GM06990 (cell line): Measurements from ENCODE around the gene TMPRSS12.

ENCODE experiments used
- DNase-seq: peaks from one replicate; pipeline ENCODE4 v3.0.0-alpha.2; 2011; ENCODE audit not compliant: insufficient read length; ENCODE audit errors: extremely low read depth
- H3K27me3 ChIP-seq: replicated peaks from 2 replicates; pipeline ENCODE4 v1.6.0; 2011; ENCODE audit warnings: low read length; ENCODE audit not compliant: control insufficient read depth, insufficient read depth
- H3K36me3 ChIP-seq: 2 replicates; pipeline ENCODE4 v1.5.1; 2011; ENCODE audit warnings: low read length; ENCODE audit not compliant: control insufficient read depth, insufficient read depth
- H3K4me3 ChIP-seq: replicated peaks from 2 replicates; pipeline ENCODE4 v1.5.1; 2011; ENCODE audit warnings: low read depth, mild to moderate bottlenecking, control low read depth, low read length
- TF ChIP-seq, protein P1 (sequence below): IDR thresholded peaks from 2 replicates; pipeline ENCODE4 v1.5.1; 2011; ENCODE audit warnings: low read length, control low read depth, mild to moderate bottlenecking, inconsistent platforms; ENCODE audit not compliant: insufficient read depth, poor library complexity, severe bottlenecking

TMPRSS12 gene

GRCh38 chr12:50913224-50913623 is 70.5 kb downstream of the TMPRSS12 start:
- H3K36me3 ChIP-seq, result no peaks in the 10 kb centered on the region
- no peak overlapping the region for H3K4me3 ChIP-seq
- TF ChIP-seq, protein P1, sequence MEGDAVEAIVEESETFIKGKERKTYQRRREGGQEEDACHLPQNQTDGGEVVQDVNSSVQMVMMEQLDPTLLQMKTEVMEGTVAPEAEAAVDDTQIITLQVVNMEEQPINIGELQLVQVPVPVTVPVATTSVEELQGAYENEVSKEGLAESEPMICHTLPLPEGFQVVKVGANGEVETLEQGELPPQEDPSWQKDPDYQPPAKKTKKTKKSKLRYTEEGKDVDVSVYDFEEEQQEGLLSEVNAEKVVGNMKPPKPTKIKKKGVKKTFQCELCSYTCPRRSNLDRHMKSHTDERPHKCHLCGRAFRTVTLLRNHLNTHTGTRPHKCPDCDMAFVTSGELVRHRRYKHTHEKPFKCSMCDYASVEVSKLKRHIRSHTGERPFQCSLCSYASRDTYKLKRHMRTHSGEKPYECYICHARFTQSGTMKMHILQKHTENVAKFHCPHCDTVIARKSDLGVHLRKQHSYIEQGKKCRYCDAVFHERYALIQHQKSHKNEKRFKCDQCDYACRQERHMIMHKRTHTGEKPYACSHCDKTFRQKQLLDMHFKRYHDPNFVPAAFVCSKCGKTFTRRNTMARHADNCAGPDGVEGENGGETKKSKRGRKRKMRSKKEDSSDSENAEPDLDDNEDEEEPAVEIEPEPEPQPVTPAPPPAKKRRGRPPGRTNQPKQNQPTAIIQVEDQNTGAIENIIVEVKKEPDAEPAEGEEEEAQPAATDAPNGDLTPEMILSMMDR, result no peak
- no peaks in the 10 kb centered on the region; the same call in 1 of the 2 replicates for H3K27me3 ChIP-seq
- no peak for DNase-seq

GRCh38 chr12:50914872-50915484 is 72.3 kb downstream of the TMPRSS12 start:
- TF ChIP-seq, protein P1, result no peak
- H3K36me3 ChIP-seq, result no peaks in the 10 kb centered on the region
- H3K4me3 ChIP-seq, result no peak overlapping the region
- no peaks in the 10 kb centered on the region; the same call in 1 of the 2 replicates for H3K27me3 ChIP-seq
- no peak for DNase-seq

GRCh38 chr12:50916292-50916691 is 73.6 kb downstream of the TMPRSS12 start:
- no peaks in the 10 kb centered on the region; the same call in 1 of the 2 replicates for H3K27me3 ChIP-seq
- no peak overlapping the region for H3K4me3 ChIP-seq
- no peak for DNase-seq
- TF ChIP-seq, protein P1, result no peak
- no peaks in the 10 kb centered on the region for H3K36me3 ChIP-seq

DNA sequence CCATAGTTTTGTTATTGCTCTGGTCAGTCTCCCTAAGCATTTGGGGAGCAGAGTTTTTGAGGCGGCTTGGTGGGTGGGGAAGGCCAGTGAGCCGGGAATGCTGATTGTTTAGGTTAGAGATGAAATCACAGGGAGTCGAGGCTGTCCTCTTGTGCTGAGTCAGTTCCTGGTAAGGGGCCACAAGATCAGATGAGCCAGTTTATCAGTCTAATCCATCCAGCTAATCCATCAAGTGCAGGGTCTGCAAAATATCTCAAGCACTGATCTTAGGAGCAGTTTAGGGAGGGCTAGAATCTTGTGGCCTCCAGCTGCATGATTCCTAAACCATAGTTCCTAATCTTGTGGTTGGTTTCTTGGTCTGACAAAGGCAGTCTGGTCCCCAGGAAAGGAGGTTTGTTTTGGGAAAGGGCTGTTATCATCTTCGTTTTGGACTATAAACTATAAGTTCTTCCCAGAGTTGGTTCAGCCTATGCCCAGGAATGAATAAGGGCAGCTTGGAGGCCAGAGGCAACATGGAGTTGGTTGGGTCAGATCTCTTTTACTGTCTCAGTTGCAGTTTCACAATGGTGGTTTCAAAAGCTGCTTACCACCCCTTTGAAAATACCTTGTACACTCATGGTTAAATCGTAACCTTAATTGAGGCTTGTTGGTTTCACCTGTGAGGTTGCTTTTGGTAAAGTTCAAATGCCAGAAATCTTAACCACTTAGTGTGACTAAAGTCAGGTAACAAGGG is 76.0 kb downstream of the TMPRSS12 start:
- TF ChIP-seq, protein P1, result no peak
- H3K36me3 ChIP-seq, result no peaks in the 10 kb centered on the region
- no peaks in the 10 kb centered on the region for H3K27me3 ChIP-seq
- no peak for DNase-seq
- no peak overlapping the region for H3K4me3 ChIP-seq

- TF ChIP-seq, protein P1, result no peak
- H3K27me3 ChIP-seq, result no peaks in the 10 kb centered on the region
- no peak overlapping the region for H3K4me3 ChIP-seq
- H3K36me3 ChIP-seq, result no peaks in the 10 kb centered on the region
- no peak for DNase-seq
Measured at GRCh38 chr12:50922820-50923219, 80.1 kb downstream of the TMPRSS12 start.
